ENCODE measurements around the gene GPI.

GPI gene

DNA sequence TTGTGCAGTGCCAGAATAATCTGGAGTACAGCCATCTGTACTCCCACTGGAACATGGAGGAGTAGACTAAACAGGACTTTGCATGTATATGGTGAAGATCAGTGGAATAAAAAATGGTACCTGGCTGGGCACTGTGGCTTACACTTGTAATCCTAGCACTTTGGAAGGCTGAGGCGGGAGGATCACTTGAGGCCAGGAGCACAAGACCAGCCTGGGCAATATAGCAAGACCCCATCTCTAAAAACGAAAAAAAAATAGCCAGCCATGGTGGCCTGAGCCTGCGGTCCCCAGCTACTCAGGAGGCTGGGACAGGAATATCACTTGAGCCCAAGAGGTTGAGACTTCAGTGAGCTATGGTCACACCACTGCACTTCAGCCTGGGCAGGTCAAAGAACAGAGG is 83.2 kb downstream of the GPI start:
- TF ChIP-seq, protein P1, sequence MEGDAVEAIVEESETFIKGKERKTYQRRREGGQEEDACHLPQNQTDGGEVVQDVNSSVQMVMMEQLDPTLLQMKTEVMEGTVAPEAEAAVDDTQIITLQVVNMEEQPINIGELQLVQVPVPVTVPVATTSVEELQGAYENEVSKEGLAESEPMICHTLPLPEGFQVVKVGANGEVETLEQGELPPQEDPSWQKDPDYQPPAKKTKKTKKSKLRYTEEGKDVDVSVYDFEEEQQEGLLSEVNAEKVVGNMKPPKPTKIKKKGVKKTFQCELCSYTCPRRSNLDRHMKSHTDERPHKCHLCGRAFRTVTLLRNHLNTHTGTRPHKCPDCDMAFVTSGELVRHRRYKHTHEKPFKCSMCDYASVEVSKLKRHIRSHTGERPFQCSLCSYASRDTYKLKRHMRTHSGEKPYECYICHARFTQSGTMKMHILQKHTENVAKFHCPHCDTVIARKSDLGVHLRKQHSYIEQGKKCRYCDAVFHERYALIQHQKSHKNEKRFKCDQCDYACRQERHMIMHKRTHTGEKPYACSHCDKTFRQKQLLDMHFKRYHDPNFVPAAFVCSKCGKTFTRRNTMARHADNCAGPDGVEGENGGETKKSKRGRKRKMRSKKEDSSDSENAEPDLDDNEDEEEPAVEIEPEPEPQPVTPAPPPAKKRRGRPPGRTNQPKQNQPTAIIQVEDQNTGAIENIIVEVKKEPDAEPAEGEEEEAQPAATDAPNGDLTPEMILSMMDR (conservative IDR thresholded peaks at IDR 0.05; ENCODE audit: control insufficient read depth, insufficient read depth, low read depth, low read length): no peak
- no peak overlapping the region for H3K4me3 ChIP-seq (ENCODE audit: control insufficient read depth, low read depth, low read length)
- no peak for DNase-seq (ENCODE audit: low read depth)
